ENCODE data around the gene VPS8. TPM values are rescaled to one million over a fixed set of nuclear protein-coding genes. Genes with fewer than 3 reads are reported as not detected.

Gene VPS8
- total and polyA plus RNA-seq, 7 donors, result 11.4 to 52.6 (median 30.8) TPM

DNA sequence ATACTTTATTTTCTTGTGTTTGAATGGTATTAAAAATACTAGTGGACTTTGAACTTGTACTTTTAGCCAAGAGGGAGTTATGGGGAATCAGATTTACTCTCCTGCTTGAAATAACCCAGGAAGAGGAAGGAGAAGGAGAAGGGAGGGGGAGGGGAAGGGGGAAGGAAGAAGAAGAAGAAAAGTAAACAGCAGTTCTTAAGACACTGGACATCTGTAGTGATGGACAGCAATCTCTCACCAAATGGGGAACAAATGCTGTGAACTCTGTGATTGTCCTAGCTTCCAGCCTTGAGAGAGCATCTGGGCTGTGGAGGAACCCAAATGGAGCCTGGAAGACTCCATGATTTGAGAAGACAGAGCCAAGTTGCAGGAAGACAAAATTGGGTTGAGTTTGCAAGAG lies 52.0 kb downstream of the VPS8 start:
- Histone ChIP-seq H3K27ac (no peak overlapping the region), H3K27me3 (ENCODE audit: insufficient read depth in 3 of 3, low read length in 2 of 3) (no peaks in the 10 kb centered on the region), H3K36me3 (ENCODE audit: insufficient read depth in 1 of 2, low read depth in 1 of 2) (peaks cover 11 to 100% of the 10 kb centered on the region in 2 donors), H3K9me3 (no peaks in the 10 kb centered on the region), H3K4me1 (no peaks in the 10 kb centered on the region), H3K4me3 (no peak overlapping the region)
- intact Hi-C loops (cut with DNase I), result loop anchor here in 1 of 2 donors (10.0 kb wide), 1 partner anchor 61 kb away; no protein-coding TSS in a partner anchor
- DNase-seq, result no peak
- ATAC-seq, result no peak
- TF ChIP-seq CTCF (IDR thresholded peaks at IDR 0.05), result no peak

GRCh38 chr3:184868477-184868876 lies 56.5 kb downstream of the VPS8 start:
- peaks cover 3% of the 10 kb centered on the region for H3K4me1 ChIP-seq
- no peak for ATAC-seq
- TF ChIP-seq CTCF (IDR thresholded peaks at IDR 0.05), result no peak
- no peak for DNase-seq
- no peak overlapping the region for H3K27ac ChIP-seq
- H3K4me3 ChIP-seq, result no peak overlapping the region
- no peaks in the 10 kb centered on the region for H3K9me3 ChIP-seq
- 80 to 89% (median 86%) methylated on average over 2 of the region's 2 CpGs for WGBS, 3 donors
- H3K27me3 ChIP-seq (ENCODE audit: insufficient read depth in 3 of 3, low read length in 2 of 3), result no peaks in the 10 kb centered on the region
- peaks cover 6 to 98% of the 10 kb centered on the region in 2 donors for H3K36me3 ChIP-seq (ENCODE audit: insufficient read depth in 1 of 2, low read depth in 1 of 2)
- intact Hi-C loops (cut with DNase I), result loop anchor here in 1 of 2 donors (10.0 kb wide), 1 partner anchor 56 kb away; no protein-coding TSS in a partner anchor

DNA sequence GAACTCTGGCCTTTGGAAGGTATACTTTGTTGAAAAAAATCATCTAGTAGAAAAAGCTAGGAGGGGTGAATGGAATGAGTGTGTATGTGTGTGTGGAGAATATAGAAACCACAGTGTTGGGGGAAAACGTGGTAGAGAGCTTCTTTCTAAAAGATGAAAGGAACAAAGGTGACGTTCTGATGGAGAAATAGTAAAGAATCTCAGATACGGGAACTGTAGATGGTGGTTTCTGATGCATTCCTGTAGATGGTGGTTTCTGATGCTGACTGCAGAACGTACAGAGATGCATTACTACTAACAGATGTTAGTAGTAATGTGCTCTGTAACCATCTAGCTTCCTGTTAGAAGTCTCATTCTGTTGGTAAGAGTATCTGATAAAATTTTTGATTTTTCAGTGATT lies 60.2 kb downstream of the VPS8 start:
- Histone ChIP-seq H3K9me3 (no peaks in the 10 kb centered on the region), H3K27ac (no peak overlapping the region), H3K4me1 (peaks cover 3% of the 10 kb centered on the region), H3K4me3 (no peak overlapping the region), H3K27me3 (ENCODE audit: insufficient read depth in 3 of 3, low read length in 2 of 3) (no peaks in the 10 kb centered on the region), H3K36me3 (ENCODE audit: insufficient read depth in 1 of 2, low read depth in 1 of 2) (peaks cover 3 to 93% of the 10 kb centered on the region in 2 donors)
- no peak for TF ChIP-seq CTCF (IDR thresholded peaks at IDR 0.05)
- DNase-seq, result no peak
- intact Hi-C loops (cut with DNase I), result loop anchor here in 1 of 2 donors (5.0 kb wide), 1 partner anchor 305 kb away; no protein-coding TSS in a partner anchor
- no peak for ATAC-seq
- 77 to 82% (median 78%) methylated on average over 4 of the region's 4 CpGs for WGBS, 3 donors

- Histone ChIP-seq H3K4me1 (peaks cover 3% of the 10 kb centered on the region), H3K27me3 (ENCODE audit: insufficient read depth in 3 of 3, low read length in 2 of 3) (no peaks in the 10 kb centered on the region), H3K9me3 (no peaks in the 10 kb centered on the region), H3K27ac (no peak overlapping the region), H3K36me3 (ENCODE audit: insufficient read depth in 1 of 2, low read depth in 1 of 2) (peaks cover 3 to 93% of the 10 kb centered on the region in 2 donors), H3K4me3 (no peak overlapping the region)
- no peak for TF ChIP-seq CTCF (IDR thresholded peaks at IDR 0.05)
- no peak for DNase-seq
- no peak for ATAC-seq
- WGBS, 3 donors, result 83 to 91% (median 90%) methylated on average over 1 of the region's 1 CpG
- intact Hi-C loops (cut with DNase I), result loop anchor here in 1 of 2 donors (5.0 kb wide), 1 partner anchor 304 kb away; no protein-coding TSS in a partner anchor
Measured at GRCh38 chr3:184873141-184873540, 61.2 kb downstream of the VPS8 start.
